ENCODE data around the gene SEC62. TPM values are rescaled to one million over a fixed set of nuclear protein-coding genes. Genes with fewer than 3 reads are reported as not detected.

Gene SEC62
- total RNA-seq, 1 donor from 2014 or later, result 113 TPM

DNA sequence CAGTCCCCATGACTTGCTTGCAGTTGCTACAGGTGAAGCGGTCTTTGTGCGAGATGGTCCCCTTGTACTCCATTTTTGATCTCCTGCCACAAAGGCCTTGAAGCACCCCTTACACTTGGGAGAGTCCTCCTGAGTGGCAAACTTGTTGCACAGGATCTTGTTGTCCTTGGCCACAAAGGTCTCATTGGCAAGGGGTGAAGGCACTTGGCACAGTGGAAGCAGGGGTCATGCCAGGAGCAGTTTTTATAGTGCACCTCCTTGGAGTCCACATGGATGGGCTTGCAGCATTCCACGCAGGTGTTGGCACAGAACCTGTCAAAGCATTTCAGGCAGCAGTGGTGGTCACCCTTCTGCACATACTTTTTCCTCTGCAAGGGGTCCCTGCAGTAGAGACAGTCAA lies 20.3 kb upstream of the SEC62 start:
- Mint-ChIP-seq H3K4me3 (ENCODE audit: unreplicated experiment) (no peak overlapping the region), H3K9me3 (ENCODE audit: unreplicated experiment) (no peaks in the 10 kb centered on the region), H3K36me3 (ENCODE audit: unreplicated experiment) (no peaks in the 10 kb centered on the region), H3K27ac (ENCODE audit: unreplicated experiment) (no peak overlapping the region), H3K4me1 (ENCODE audit: unreplicated experiment) (no peaks in the 10 kb centered on the region), H3K27me3 (ENCODE audit: unreplicated experiment) (peaks cover 29% of the 10 kb centered on the region)
- TF ChIP-seq, protein P1, sequence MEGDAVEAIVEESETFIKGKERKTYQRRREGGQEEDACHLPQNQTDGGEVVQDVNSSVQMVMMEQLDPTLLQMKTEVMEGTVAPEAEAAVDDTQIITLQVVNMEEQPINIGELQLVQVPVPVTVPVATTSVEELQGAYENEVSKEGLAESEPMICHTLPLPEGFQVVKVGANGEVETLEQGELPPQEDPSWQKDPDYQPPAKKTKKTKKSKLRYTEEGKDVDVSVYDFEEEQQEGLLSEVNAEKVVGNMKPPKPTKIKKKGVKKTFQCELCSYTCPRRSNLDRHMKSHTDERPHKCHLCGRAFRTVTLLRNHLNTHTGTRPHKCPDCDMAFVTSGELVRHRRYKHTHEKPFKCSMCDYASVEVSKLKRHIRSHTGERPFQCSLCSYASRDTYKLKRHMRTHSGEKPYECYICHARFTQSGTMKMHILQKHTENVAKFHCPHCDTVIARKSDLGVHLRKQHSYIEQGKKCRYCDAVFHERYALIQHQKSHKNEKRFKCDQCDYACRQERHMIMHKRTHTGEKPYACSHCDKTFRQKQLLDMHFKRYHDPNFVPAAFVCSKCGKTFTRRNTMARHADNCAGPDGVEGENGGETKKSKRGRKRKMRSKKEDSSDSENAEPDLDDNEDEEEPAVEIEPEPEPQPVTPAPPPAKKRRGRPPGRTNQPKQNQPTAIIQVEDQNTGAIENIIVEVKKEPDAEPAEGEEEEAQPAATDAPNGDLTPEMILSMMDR (IDR thresholded peaks at IDR 0.05), result no peak
- no peak for DNase-seq (ENCODE audit: extremely low spot score, unreplicated experiment)

DNA sequence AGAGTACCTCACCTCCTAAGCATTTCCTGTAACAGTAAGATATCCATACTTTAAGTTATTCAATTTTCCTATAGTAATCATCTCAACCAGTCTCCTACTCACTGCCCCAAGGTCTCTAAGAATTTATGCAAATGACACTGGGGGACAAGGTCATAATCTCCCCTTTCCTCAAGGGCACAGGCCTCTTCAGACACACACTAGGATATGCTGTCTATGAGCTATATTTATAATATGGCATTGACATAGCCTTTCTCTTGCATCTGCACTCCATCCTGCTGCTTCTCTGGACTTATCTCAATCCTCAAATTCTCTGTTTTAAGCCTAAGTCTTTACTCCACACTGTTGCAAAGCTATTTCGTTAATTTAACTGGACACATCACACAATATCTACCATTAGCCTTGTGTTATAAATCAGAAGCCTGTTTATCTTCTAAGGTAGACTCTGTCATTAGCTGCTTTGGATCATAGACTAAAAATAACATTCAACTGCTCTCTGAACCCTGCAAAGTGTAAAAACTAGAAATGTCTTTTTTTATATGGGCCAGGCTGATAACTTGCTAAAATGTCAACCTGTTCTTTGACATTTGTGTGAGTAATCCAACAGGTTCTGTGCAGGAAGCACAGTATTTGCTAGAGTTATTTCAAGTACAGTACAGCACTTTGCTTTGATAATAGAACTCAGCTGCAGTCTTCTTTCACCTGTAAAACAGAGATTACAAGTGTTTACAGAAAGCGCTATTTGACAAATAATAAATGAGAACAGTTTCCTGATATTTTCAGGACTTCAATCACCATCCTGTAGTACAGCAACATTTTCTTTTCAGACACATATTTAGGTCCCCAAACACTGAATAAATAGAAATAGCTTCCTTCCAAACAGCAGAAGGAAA lies 17.8 kb upstream of the SEC62 start:
- H3K27ac Mint-ChIP-seq (ENCODE audit: unreplicated experiment), result no peak overlapping the region
- peaks cover 19% of the 10 kb centered on the region for H3K27me3 Mint-ChIP-seq (ENCODE audit: unreplicated experiment)
- no peak for DNase-seq (ENCODE audit: extremely low spot score, unreplicated experiment)
- TF ChIP-seq, protein P1 (IDR thresholded peaks at IDR 0.05), result no peak
- no peaks in the 10 kb centered on the region for H3K4me1 Mint-ChIP-seq (ENCODE audit: unreplicated experiment)
- no peaks in the 10 kb centered on the region for H3K36me3 Mint-ChIP-seq (ENCODE audit: unreplicated experiment)
- H3K4me3 Mint-ChIP-seq (ENCODE audit: unreplicated experiment), result no peak overlapping the region
- H3K9me3 Mint-ChIP-seq (ENCODE audit: unreplicated experiment), result no peaks in the 10 kb centered on the region

DNA sequence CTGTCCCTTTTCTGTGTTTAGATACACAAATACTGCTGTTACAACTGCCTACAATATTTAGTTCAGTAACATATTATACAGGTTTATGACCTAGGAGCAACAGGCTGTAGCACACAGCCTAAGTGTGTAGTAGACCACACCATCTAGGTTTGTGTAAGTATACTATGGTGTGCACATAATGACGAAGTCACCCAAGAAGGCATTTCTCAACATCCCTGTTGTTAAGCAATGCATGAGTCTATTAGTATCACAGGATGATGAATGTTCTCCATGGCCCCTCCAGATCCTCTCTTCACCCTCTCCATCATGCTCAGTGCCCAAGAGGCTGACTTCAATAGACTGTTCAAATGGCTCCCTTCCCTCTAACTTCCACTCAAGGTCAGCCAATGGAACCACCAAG lies 14.6 kb upstream of the SEC62 start:
- Mint-ChIP-seq H3K4me1 (ENCODE audit: unreplicated experiment) (no peaks in the 10 kb centered on the region), H3K4me3 (ENCODE audit: unreplicated experiment) (no peak overlapping the region)
- TF ChIP-seq, protein P1 (IDR thresholded peaks at IDR 0.05), result no peak

DNA sequence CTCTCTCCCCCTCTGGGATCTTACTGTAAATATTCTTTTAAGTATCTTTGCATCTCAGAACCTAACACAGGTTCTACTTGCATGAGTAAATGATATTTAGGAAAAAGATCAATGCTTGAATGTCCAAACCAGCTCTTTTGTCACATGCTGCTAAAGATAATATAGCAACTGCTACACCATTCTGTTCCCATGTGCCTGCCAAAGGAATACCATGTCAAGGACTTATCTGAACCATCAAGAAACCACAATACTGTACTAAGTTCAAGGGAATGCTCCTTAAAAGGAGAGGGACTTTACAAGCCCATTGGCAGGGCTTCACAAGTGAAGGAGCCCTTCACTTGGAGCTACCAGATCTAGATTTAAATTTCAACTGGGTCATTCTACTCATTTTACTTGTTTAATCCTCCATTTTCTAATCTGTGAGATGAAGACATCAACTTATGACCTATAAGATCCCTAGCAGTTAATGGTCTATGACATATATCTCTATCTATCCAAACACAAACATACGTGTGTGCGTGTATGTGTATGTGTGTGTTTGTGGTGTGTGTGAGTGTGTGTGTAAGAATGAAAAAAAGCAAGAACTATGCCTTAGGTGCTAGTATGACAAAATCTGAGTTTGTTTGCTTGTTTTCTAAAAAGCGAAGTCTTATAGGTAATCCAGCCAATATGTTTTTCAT lies 13.0 kb upstream of the SEC62 start:
- no peak overlapping the region for H3K4me3 Mint-ChIP-seq (ENCODE audit: unreplicated experiment)
- no peak for DNase-seq (ENCODE audit: extremely low spot score, unreplicated experiment)

More for the DNA sequence above, 14.6 kb upstream of the SEC62 start:
- Mint-ChIP-seq H3K9me3 (ENCODE audit: unreplicated experiment) (no peaks in the 10 kb centered on the region), H3K36me3 (ENCODE audit: unreplicated experiment) (no peaks in the 10 kb centered on the region), H3K27ac (ENCODE audit: unreplicated experiment) (no peak overlapping the region), H3K27me3 (ENCODE audit: unreplicated experiment) (peaks cover 28% of the 10 kb centered on the region)
- DNase-seq (ENCODE audit: extremely low spot score, unreplicated experiment), result no peak

More for the DNA sequence above, 13.0 kb upstream of the SEC62 start:
- no peaks in the 10 kb centered on the region for H3K36me3 Mint-ChIP-seq (ENCODE audit: unreplicated experiment)
- H3K27me3 Mint-ChIP-seq (ENCODE audit: unreplicated experiment), result peaks cover 31% of the 10 kb centered on the region
- H3K9me3 Mint-ChIP-seq (ENCODE audit: unreplicated experiment), result no peaks in the 10 kb centered on the region
- TF ChIP-seq, protein P1 (IDR thresholded peaks at IDR 0.05), result no peak
- no peak overlapping the region for H3K27ac Mint-ChIP-seq (ENCODE audit: unreplicated experiment)
- H3K4me1 Mint-ChIP-seq (ENCODE audit: unreplicated experiment), result no peaks in the 10 kb centered on the region
